Peyer's patch (tissue), 4 donors: ENCODE measurements around the gene CLN6. TPM values are rescaled to one million over a fixed set of nuclear protein-coding genes. Genes with fewer than 3 reads are reported as not detected.

Experiments used
- DNase-seq, 3 donors: peaks; one replicate each; pipeline ENCODE4 v3.0.0-alpha.2; 2017 to 2019
- H3K27ac ChIP-seq, 4 donors: fragments of 200-600 bp; sonication (generic); one replicate each; pipeline ENCODE4 v1.5.1; 2016 to 2019
- H3K27me3 ChIP-seq, 2 donors: fragments of 200-600 bp; sonication (generic); one replicate each; pipeline ENCODE4 v1.5.1; 2019
- H3K36me3 ChIP-seq, 3 donors: fragments of 200-600 bp; sonication (generic); one replicate each; pipeline ENCODE4 v1.5.1; 2016 to 2019
- H3K4me1 ChIP-seq, 4 donors: fragments of 200-600 bp; sonication (generic); one replicate each; pipeline ENCODE4 v1.5.1; 2016 to 2019
- H3K4me3 ChIP-seq, 4 donors: fragments of 200-600 bp; sonication (generic); 1 replicate in 3 of 4; 2 replicates in 1 of 4; pipeline ENCODE4 v1.5.1; 2016 to 2019; ENCODE audit warnings: mild to moderate bottlenecking in 1 of 4
- H3K9me3 ChIP-seq, 4 donors: fragments of 200-600 bp; sonication (generic); one replicate each; pipeline ENCODE4 v1.5.1; 2016 to 2019; ENCODE audit warnings: mild to moderate bottlenecking in 1 of 4
- POLR2A ChIP-seq, 2 donors: fragments of 450-650 bp; IDR thresholded peaks; one replicate each; pipeline ENCODE4 v1.5.1; 2017; ENCODE audit warnings: antibody characterized with exemption in 2 of 2, mild to moderate bottlenecking in 2 of 2, moderate library complexity in 2 of 2
- total RNA-seq, 4 donors: library from RNA; depleted of rRNA; stranded (reverse); fragments of >200 nt; gene quantifications; one replicate each; pipeline ENCODE4 v1.1.0, GENCODE V29; 2016
- TF ChIP-seq, protein P1 (sequence below), 6 experiments: fragments of 450-650 bp in 4 of 6; fragments of 200-600 bp in 2 of 6; sonication (generic) in 1 of 6; IDR thresholded peaks; one replicate each; pipeline ENCODE4 v1.5.1; 2017 to 2019; ENCODE audit warnings: antibody characterized with exemption in 6 of 6, mild to moderate bottlenecking in 3 of 6, moderate library complexity in 1 of 6

CLN6 gene
- total RNA-seq, 4 donors from 2014 or later, result 19.0 to 38.0 (median 23.0) TPM

GRCh38 chr15:68261980-68262379 is 32.5 kb upstream of the CLN6 start:
- H3K9me3 ChIP-seq, result no peaks in the 10 kb centered on the region
- no peaks in the 10 kb centered on the region for H3K4me1 ChIP-seq
- TF ChIP-seq, protein P1, sequence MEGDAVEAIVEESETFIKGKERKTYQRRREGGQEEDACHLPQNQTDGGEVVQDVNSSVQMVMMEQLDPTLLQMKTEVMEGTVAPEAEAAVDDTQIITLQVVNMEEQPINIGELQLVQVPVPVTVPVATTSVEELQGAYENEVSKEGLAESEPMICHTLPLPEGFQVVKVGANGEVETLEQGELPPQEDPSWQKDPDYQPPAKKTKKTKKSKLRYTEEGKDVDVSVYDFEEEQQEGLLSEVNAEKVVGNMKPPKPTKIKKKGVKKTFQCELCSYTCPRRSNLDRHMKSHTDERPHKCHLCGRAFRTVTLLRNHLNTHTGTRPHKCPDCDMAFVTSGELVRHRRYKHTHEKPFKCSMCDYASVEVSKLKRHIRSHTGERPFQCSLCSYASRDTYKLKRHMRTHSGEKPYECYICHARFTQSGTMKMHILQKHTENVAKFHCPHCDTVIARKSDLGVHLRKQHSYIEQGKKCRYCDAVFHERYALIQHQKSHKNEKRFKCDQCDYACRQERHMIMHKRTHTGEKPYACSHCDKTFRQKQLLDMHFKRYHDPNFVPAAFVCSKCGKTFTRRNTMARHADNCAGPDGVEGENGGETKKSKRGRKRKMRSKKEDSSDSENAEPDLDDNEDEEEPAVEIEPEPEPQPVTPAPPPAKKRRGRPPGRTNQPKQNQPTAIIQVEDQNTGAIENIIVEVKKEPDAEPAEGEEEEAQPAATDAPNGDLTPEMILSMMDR (IDR thresholded peaks at IDR 0.05), result no peak
- TF ChIP-seq POLR2A (IDR thresholded peaks at IDR 0.05), result no peak
- H3K27ac ChIP-seq, result no peak overlapping the region
- DNase-seq, result no peak
- H3K36me3 ChIP-seq, result no peaks in the 10 kb centered on the region
- H3K27me3 ChIP-seq, result no peaks in the 10 kb centered on the region
- H3K4me3 ChIP-seq, result no peak overlapping the region

GRCh38 chr15:68261241-68261640 is 31.7 kb upstream of the CLN6 start:
- TF ChIP-seq, protein P1 (IDR thresholded peaks at IDR 0.05), result no peak
- no peak for TF ChIP-seq POLR2A (IDR thresholded peaks at IDR 0.05)
- no peaks in the 10 kb centered on the region for H3K4me1 ChIP-seq
- H3K27ac ChIP-seq, result no peak overlapping the region
- no peaks in the 10 kb centered on the region for H3K9me3 ChIP-seq
- no peak for DNase-seq
- no peaks in the 10 kb centered on the region for H3K27me3 ChIP-seq
- no peak overlapping the region for H3K4me3 ChIP-seq
- H3K36me3 ChIP-seq, result no peaks in the 10 kb centered on the region

DNA sequence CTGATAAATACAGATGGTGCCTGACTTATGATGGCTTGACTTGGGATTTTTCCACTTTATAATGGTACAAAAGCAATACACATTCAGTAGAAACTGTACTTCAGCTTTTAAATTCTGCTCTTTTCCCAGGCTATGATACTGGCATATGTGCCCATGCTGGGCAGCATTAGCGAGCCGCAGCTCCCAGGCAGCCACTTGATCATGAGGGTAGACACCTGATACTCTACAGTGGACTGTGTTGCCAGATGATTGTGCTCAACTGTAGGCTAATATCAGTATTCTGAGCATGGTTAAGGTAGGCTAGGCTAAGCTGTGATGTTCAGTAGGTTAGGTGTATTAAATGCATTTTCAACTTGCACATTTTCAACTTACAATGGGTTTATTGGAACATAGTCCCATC is 30.4 kb upstream of the CLN6 start:
- no peaks in the 10 kb centered on the region for H3K4me1 ChIP-seq
- H3K27me3 ChIP-seq, result no peaks in the 10 kb centered on the region
- no peak overlapping the region for H3K4me3 ChIP-seq
- no peaks in the 10 kb centered on the region for H3K36me3 ChIP-seq
- DNase-seq, result no peak
- TF ChIP-seq POLR2A (IDR thresholded peaks at IDR 0.05), result no peak
- TF ChIP-seq, protein P1 (IDR thresholded peaks at IDR 0.05), result no peak
- no peaks in the 10 kb centered on the region for H3K9me3 ChIP-seq
- no peak overlapping the region for H3K27ac ChIP-seq

DNA sequence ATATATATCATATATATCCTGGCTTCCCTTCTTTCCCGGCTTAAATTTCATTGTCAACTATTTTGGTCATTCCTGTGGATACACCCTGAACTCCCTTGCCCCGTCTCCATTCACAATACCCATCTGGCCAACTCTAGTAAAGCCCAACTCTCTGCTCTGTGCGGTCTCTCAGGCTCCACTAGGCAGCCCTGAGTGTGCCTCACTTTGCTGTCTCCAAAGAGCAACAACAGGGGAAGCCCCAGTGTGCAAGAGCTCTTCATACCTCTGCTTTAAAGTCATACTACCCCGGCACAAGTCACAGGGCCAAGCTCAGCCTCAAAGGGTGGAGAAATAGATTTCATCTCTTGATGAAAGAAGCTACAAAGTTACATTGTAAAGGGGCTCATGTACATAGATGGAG is 29.2 kb upstream of the CLN6 start:
- TF ChIP-seq POLR2A (IDR thresholded peaks at IDR 0.05), result no peak
- TF ChIP-seq, protein P1 (IDR thresholded peaks at IDR 0.05), result no peak
- Histone ChIP-seq H3K27me3 (no peaks in the 10 kb centered on the region), H3K4me3 (no peak overlapping the region), H3K36me3 (no peaks in the 10 kb centered on the region), H3K9me3 (no peaks in the 10 kb centered on the region), H3K4me1 (no peaks in the 10 kb centered on the region), H3K27ac (no peak overlapping the region)
- DNase-seq, result no peak

DNA sequence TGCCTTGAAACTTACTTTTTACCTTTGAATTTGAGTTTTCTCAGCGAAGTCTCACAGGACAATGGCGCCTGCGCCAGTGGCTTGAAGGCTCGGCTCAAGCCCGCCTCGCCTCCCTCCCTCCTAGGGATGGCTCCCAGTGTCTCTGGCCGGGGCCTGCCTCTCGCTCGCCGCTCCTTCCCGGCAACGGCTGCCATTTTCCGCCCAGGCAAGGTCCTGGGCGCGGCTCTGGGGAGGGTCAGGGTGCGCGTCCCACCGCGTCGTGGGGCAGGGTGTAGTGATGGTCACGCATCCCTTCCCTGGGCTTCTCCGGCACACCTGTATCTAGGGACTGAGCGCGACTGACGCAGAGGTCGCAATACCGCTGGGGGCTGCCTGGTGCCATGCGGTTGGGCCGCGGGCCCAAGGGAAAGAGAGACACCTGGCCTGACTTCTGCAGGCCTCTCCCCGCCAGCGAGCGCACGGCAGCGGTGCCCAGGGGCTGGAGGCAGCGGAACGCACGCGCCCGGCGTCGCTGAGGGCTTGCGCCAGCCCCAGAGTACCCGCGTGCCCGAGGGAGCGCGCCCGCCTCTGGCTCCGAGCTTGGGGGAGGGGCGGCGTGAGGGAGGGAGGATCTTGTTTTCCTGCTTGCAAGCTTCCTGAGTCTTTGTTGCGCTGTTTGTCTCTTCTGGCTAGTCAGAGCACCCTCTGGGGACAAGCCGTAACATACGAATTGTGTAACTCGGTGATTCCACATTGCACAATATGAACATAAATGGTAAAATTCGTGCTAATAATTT is 27.3 kb upstream of the CLN6 start:
- Histone ChIP-seq H3K27ac (peak overlapping the region; percentile 54 to 87 (median 78)), H3K36me3 (no peaks in the 10 kb centered on the region), H3K4me3 (peak overlapping the region; percentile 31 to 58 (median 47)), H3K9me3 (no peaks in the 10 kb centered on the region), H3K4me1 (no peaks in the 10 kb centered on the region), H3K27me3 (no peaks in the 10 kb centered on the region)
- peak; percentile 54 to 92 (median 91) for DNase-seq
- TF ChIP-seq, protein P1 (IDR thresholded peaks at IDR 0.05), result no peak
- TF ChIP-seq POLR2A (IDR thresholded peaks at IDR 0.05), result peak; percentile 50 to 63
